ENCODE data around the gene TRIM14.
"Not testable (repeated sequence)": the region's sequence is repeated elsewhere in the genome, so short reads cannot be mapped to it uniquely, and the experiment has no call there.

The TRIM14 gene

GRCh38 chr9:98091735-98092612, 27.0 kb downstream of the TRIM14 start:
- no peak for DNase-seq (ENCODE audit: extremely low read depth, low read depth)
- TF ChIP-seq, protein P1, sequence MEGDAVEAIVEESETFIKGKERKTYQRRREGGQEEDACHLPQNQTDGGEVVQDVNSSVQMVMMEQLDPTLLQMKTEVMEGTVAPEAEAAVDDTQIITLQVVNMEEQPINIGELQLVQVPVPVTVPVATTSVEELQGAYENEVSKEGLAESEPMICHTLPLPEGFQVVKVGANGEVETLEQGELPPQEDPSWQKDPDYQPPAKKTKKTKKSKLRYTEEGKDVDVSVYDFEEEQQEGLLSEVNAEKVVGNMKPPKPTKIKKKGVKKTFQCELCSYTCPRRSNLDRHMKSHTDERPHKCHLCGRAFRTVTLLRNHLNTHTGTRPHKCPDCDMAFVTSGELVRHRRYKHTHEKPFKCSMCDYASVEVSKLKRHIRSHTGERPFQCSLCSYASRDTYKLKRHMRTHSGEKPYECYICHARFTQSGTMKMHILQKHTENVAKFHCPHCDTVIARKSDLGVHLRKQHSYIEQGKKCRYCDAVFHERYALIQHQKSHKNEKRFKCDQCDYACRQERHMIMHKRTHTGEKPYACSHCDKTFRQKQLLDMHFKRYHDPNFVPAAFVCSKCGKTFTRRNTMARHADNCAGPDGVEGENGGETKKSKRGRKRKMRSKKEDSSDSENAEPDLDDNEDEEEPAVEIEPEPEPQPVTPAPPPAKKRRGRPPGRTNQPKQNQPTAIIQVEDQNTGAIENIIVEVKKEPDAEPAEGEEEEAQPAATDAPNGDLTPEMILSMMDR (IDR thresholded peaks at IDR 0.05; ENCODE audit: low read depth, low read length) = no peak

DNA sequence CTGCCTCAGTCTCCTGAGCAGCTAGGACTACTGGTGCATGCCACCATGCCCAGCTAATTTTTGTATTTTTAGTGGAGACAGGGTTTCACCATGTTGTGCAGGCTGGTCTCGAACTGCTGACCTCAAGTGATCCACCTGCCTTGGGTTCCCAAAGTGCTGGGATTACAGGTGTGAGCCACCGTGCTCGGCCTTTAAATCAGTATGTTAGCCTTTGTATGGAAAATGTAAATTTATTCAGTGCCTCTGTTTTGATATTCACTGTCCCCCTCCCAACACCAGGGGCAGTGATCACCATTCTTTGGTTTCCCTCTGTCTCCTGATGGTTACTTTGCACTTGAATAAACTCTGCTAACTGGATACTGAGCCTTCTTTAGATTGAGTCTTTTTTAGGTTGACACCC, 28.3 kb downstream of the TRIM14 start:
- DNase-seq (ENCODE audit: extremely low read depth, low read depth) = not testable (repeated sequence)

DNA sequence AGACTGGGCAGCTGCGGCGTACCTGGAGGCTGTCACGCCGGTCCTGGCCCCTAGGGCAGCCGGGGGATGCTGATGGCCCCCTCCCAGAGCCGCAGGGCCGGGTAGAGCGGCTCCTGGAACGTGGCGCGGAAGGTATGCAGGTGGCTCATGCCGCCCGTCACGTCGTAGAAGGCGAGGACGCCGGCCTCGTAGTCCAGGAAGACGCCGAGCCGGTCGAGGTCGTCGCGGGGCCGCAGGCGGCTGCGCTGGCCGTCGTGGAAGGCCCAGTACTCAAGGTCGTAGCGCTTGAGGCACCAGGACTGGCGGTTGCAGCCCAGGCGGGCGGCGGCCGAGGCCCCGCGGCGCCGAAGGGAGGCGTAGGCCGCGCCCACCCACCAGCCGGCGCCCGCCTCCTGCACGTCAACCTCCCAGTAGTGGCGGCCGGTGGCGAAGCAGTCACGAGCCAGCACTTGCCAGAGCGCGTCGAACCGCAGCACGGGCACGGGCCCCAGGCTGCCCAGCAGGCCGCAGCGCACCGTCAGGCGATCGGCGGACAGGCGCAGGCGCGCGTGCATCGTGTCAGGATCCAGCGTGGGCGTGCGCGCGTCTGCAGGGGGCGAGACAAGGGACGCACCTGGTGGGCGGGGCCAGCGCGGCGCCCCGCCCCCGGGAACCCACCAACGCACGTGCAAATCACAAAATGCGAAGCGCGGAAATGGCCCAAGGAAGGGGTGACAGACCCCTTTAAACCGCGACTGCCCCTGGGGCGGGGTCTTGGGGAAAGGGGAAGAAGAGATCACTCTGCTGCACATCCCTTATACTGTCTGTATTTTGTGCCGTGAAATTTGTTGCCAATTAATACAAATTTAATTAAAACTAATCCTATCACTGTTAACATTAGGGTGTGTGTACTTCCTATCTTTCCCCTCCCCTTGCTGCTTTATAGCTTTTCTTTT, 31.3 kb downstream of the TRIM14 start:
- no peak for DNase-seq (ENCODE audit: extremely low read depth, low read depth)
- TF ChIP-seq, protein P1 (IDR thresholded peaks at IDR 0.05; ENCODE audit: low read depth, low read length) = no peak

DNA sequence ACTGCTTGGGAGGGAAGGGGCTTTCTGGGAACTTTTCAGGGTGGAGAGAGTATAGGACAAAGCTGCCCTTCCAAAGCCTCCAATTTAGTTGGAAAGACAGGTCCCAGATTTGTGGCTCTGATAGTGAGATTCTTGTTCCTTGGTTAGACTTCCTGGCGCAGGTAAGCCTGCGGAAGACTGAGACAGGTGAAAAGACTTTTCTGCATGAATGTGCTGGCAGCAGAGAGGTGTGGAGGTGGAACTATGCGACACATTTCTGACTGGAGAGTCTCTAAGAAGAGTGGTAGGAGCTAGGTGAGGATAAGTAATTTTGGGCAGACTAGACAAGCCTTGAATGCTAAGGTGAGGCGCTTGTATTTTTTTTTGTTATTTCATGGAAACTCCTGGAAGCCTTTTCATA, 32.6 kb downstream of the TRIM14 start:
- DNase-seq (ENCODE audit: extremely low read depth, low read depth) = no peak
- TF ChIP-seq, protein P1 (IDR thresholded peaks at IDR 0.05; ENCODE audit: low read depth, low read length) = no peak

DNA sequence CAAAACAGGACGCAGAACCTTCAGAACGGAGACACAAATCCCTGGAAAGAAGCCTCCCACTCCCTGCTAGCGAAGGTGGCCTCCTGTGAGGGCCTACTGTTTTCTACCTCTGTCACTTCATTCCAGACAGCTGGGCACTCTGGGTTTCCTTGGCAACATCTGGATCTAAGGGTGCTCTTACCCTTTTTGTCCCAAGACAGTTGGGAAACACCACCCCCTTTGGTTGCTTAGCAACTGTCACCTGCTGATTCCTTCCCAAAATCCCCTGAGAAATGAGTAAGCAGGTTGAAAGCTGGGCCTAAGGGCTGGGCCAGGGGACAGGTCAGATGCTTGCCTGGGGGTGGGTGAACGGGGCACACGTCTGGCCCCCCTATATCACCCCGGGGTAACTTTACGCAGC, 33.1 kb downstream of the TRIM14 start:
- DNase-seq (ENCODE audit: extremely low read depth, low read depth) = no peak

DNA sequence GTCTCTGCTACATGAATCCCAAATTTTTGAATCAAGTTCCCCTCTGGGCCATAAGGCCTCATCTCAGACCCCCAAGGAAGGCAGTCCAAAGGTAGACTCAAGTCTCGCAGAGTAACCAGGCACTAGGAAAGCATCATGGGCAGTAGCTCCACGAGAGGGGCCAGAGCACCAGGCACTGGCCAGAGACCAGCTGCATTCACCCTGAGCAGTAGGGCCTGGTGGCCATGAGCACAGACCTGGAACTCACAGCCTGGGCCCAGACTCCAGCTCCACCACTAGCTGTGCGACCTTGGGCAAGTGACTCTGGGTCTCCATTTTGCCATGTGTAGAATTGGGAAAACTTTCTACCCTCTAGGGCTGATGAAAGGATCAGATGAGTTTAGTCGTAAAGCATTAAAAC, 34.0 kb downstream of the TRIM14 start:
- no peak for DNase-seq (ENCODE audit: extremely low read depth, low read depth)
- TF ChIP-seq, protein P1 (IDR thresholded peaks at IDR 0.05; ENCODE audit: low read depth, low read length) = no peak

More for the DNA sequence above, 33.1 kb downstream of the TRIM14 start:
- TF ChIP-seq, protein P1 (IDR thresholded peaks at IDR 0.05; ENCODE audit: low read depth, low read length) = no peak

DNA sequence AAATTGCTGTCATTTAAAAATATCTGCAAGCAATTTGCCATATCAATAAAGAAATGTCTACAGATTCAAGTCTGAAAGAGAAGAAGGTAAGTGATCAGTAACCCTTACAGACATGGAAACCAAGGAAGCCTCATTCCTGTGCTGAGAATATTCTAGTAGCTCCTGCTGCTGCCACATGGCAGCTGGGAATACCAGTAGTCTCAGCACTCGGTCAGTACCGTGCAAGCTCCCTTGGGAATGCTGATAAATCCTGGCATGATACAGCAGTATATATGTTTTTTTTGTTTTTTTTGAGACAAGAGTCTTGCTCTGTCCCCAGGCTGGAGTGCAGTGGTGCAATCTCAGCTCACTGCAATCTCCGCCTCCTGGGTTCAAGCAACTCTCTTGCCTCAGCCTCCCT, 34.6 kb downstream of the TRIM14 start:
- no peak for DNase-seq (ENCODE audit: extremely low read depth, low read depth)
- TF ChIP-seq, protein P1 (IDR thresholded peaks at IDR 0.05; ENCODE audit: low read depth, low read length) = no peak

Measured in AG09319 (cell line).